Progenitor cell of endocrine pancreas (in vitro differentiated cells): ENCODE results near the gene FTO. TPM values are rescaled to one million over a fixed set of nuclear protein-coding genes. Genes with fewer than 3 reads are reported as not detected.

ENCODE experiments used
- DNase-seq: peaks from one replicate; pipeline ENCODE4 v3.0.0; 2021; ENCODE audit warnings: low spot score; ENCODE audit not compliant: unreplicated experiment
- H3K27ac Mint-ChIP-seq: 2 replicates; pipeline ENCODE4 v1.8.0; 2021; ENCODE audit warnings: mild to moderate bottlenecking, moderate library complexity, mixed read lengths
- H3K27me3 Mint-ChIP-seq: 2 replicates; pipeline ENCODE4 v1.8.0; 2021; ENCODE audit warnings: mixed read lengths
- H3K36me3 Mint-ChIP-seq: 2 replicates; pipeline ENCODE4 v1.8.0; 2022; ENCODE audit warnings: mixed read lengths; ENCODE audit not compliant: insufficient read depth
- H3K4me1 Mint-ChIP-seq: 2 replicates; pipeline ENCODE4 v1.8.0; 2021; ENCODE audit warnings: low read depth, mixed read lengths
- H3K4me3 Mint-ChIP-seq: 2 replicates; pipeline ENCODE4 v1.8.0; 2021; ENCODE audit warnings: low read depth, mild to moderate bottlenecking, moderate library complexity, mixed read lengths
- H3K9me3 Mint-ChIP-seq: 2 replicates; pipeline ENCODE4 v1.8.0; 2021; ENCODE audit warnings: low read depth, mixed read lengths
- total RNA-seq: library from RNA; stranded (reverse); gene quantifications from 2 replicates; pipeline ENCODE4 v1.2.1, GENCODE V29; 2021
- TF ChIP-seq, protein P1 (sequence below): fragments of 200-600 bp; sonication (generic); IDR thresholded peaks from one replicate; pipeline ENCODE4 v1.5.0; 2021; ENCODE audit warnings: antibody characterized with exemption, mild to moderate bottlenecking; ENCODE audit not compliant: unreplicated experiment

The FTO gene
- total RNA-seq, 1 donor from 2014 or later: 78.7 TPM

DNA sequence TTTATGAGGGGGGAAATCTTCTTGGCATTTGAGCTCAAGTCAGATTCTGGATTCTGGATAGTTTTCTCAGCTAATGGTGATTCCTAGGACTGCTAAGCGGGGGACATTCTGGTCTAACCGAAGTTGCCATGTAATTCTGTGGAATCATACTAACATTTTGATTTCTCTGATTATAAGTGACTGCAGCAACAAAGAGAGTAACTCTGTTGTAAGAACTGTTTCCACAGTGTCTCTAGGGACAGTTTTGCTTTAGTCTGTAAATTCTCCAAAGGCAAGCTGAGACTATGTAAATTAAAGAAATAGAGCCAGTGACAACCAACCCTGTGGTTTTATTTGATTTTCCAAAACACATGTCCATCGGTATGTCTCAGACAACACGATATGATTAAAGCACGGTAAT lies 296.4 kb downstream of the FTO start:
- H3K36me3 Mint-ChIP-seq: peaks cover 2% of the 10 kb centered on the region
- TF ChIP-seq, protein P1, sequence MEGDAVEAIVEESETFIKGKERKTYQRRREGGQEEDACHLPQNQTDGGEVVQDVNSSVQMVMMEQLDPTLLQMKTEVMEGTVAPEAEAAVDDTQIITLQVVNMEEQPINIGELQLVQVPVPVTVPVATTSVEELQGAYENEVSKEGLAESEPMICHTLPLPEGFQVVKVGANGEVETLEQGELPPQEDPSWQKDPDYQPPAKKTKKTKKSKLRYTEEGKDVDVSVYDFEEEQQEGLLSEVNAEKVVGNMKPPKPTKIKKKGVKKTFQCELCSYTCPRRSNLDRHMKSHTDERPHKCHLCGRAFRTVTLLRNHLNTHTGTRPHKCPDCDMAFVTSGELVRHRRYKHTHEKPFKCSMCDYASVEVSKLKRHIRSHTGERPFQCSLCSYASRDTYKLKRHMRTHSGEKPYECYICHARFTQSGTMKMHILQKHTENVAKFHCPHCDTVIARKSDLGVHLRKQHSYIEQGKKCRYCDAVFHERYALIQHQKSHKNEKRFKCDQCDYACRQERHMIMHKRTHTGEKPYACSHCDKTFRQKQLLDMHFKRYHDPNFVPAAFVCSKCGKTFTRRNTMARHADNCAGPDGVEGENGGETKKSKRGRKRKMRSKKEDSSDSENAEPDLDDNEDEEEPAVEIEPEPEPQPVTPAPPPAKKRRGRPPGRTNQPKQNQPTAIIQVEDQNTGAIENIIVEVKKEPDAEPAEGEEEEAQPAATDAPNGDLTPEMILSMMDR: no peak
- H3K4me3 Mint-ChIP-seq: no peak overlapping the region
- no peak overlapping the region for H3K27ac Mint-ChIP-seq
- H3K9me3 Mint-ChIP-seq: no peaks in the 10 kb centered on the region
- no peak for DNase-seq
- H3K4me1 Mint-ChIP-seq: peaks cover 2% of the 10 kb centered on the region
- H3K27me3 Mint-ChIP-seq: no peaks in the 10 kb centered on the region

DNA sequence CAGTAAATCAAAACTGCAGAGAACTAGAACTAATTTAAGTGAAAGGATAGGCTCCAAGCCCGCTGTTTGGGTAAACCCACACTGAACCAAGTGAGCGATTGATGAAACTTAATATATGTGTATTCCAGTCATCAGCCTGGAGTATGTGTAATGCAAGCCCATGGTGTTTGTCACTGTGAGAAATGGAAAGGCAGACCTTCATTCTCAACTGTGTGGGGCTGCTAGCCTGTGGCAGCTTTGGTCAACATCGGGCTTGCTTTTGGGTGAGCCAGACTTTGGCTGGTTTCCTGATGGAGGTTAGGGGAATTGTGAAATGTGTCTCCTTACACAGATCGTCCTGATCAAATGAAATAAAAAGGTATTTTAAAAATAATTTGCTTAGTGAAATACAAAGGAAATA lies 302.7 kb downstream of the FTO start:
- Mint-ChIP-seq H3K4me1 (no peaks in the 10 kb centered on the region), H3K9me3 (no peaks in the 10 kb centered on the region), H3K27me3 (no peaks in the 10 kb centered on the region), H3K27ac (no peak overlapping the region), H3K4me3 (no peak overlapping the region), H3K36me3 (peaks cover 8% of the 10 kb centered on the region)
- TF ChIP-seq, protein P1: no peak
- DNase-seq: no peak

DNA sequence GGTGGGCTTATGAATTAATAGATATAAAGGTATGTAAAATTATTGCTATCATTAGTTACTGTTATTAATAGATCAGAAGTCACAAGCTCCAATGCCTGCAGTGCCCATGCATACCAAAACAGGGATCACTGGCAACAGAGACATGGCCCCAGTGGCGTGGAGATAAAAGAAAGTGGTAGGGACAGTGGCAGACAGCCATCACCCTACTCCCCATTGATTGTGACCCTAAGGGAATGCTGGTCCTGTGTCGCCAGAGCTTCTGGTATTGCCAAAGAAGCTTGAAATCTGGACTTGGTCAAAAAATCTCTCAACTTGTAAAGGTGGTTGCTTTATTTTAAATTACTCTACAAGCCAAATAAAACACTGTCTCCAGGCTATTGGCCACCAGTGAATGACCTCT lies 303.5 kb downstream of the FTO start:
- Mint-ChIP-seq H3K9me3 (peaks cover 6% of the 10 kb centered on the region), H3K27ac (no peak overlapping the region), H3K4me3 (no peak overlapping the region), H3K36me3 (peaks cover 12% of the 10 kb centered on the region), H3K4me1 (no peaks in the 10 kb centered on the region), H3K27me3 (no peaks in the 10 kb centered on the region)
- TF ChIP-seq, protein P1: no peak
- no peak for DNase-seq

DNA sequence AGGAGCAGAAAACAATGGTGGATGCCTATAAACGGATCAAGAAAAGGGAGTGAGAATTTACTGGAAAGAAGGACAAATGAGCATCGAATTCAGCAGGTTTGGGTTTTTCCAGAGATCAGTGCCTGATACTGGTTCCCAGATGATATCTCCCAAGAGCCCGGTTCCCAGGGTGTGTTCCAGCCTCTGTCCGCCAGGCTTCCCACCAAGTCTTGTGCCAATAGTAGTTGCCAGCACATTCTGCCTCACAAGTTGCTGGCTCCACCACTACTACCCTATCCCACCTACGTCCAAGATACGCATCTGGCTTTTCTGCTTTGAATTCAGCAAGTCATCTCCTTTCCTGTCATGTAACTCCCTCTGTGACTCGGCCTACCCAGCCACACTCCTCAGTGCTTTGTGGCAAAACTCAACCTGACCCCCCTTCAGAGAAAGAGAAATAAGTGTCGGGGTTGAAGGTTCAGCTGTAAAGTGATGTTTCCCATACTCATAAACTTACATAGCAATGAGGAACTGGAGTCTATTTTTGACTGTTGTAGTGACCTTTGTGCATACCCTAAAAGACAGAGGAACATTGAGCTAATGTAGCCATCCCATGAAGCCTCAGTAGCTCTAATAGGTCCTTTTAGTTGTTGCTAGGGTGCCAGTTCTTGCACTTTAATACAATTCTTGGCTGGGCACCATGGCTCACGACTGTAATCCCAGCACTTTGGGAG lies 305.7 kb downstream of the FTO start:
- no peaks in the 10 kb centered on the region for H3K4me1 Mint-ChIP-seq
- no peak for DNase-seq
- no peaks in the 10 kb centered on the region for H3K27me3 Mint-ChIP-seq
- no peak overlapping the region for H3K4me3 Mint-ChIP-seq
- H3K36me3 Mint-ChIP-seq: peaks cover 16% of the 10 kb centered on the region
- TF ChIP-seq, protein P1: no peak
- H3K9me3 Mint-ChIP-seq: peaks cover 11% of the 10 kb centered on the region
- H3K27ac Mint-ChIP-seq: no peak overlapping the region

DNA sequence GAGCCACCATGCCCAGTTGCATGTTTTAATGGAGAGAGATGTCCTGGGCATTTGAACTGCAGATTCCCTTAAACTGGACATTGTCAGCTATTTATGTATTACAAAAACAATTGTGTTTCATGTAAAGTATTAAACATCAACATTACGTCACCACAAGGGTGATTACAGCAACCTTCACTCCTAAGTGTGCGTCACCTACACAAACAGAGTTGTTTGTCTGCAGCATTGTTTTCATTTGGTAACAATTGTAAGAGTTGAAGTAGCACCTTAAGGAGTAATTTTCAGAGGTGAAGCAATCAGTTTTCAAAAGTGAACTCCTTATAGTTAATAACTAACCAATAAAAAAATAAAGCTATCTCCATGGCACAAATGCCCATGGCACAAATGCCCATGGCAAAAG lies 311.2 kb downstream of the FTO start:
- Mint-ChIP-seq H3K27me3 (no peaks in the 10 kb centered on the region), H3K36me3 (peaks cover 14% of the 10 kb centered on the region), H3K9me3 (peaks cover 11% of the 10 kb centered on the region), H3K4me1 (no peaks in the 10 kb centered on the region), H3K27ac (no peak overlapping the region), H3K4me3 (no peak overlapping the region)
- no peak for DNase-seq
- TF ChIP-seq, protein P1: no peak
